Keratinocyte (primary cell): ENCODE results near the gene AK8. TPM values are rescaled to one million over a fixed set of nuclear protein-coding genes. Genes with fewer than 3 reads are reported as not detected.

Experiments
- DNase-seq: peaks from one replicate; pipeline ENCODE4 v3.0.0-alpha.2; 2011; ENCODE audit warnings: low read depth, missing footprints, low spot score
- FAIRE-seq: peaks from 2 replicates; lab custom pipeline; 2011; peaks lifted over from hg19 to GRCh38; lab: Jason Lieb, UNC
- H2AFZ ChIP-seq: 2 replicates; pipeline ENCODE4 v1.6.0; 2012; ENCODE audit warnings: low read length, control low read depth, inconsistent platforms; ENCODE audit not compliant: control insufficient read depth
- H3K27ac ChIP-seq: 2 replicates; pipeline ENCODE4 v1.5.1; 2011; ENCODE audit warnings: low read length; ENCODE audit not compliant: control insufficient read depth, insufficient read depth
- H3K27me3 ChIP-seq: 3 replicates; pipeline ENCODE4 v1.6.0; 2011; ENCODE audit warnings: low read length; ENCODE audit not compliant: control insufficient read depth, insufficient read depth; ENCODE audit errors: extremely low read depth
- H3K36me3 ChIP-seq, 2 experiments: 2 replicates in 1 of 2; 3 replicates in 1 of 2; pipeline ENCODE4 v1.5.1; 2011; ENCODE audit warnings: low read length in 2 of 2, mild to moderate bottlenecking in 1 of 2; ENCODE audit not compliant: control insufficient read depth in 2 of 2, insufficient read depth in 2 of 2; ENCODE audit errors: extremely low read depth in 1 of 2
- H3K4me1 ChIP-seq: 3 replicates; pipeline ENCODE4 v1.5.1; 2011; ENCODE audit warnings: low read length; ENCODE audit not compliant: control insufficient read depth, insufficient read depth; ENCODE audit errors: extremely low read depth
- H3K4me2 ChIP-seq: 3 replicates; pipeline ENCODE4 v1.6.0; 2011; ENCODE audit warnings: low read depth, low read length; ENCODE audit not compliant: control insufficient read depth, insufficient read depth; ENCODE audit errors: extremely low read depth
- H3K4me3 ChIP-seq, 3 experiments: fragments of 200-600 bp in 1 of 3; sonication (generic) in 1 of 3; 2 replicates in 2 of 3; 3 replicates in 1 of 3; pipeline ENCODE4 v1.5.1; 2011 to 2016; ENCODE audit warnings: low read length in 3 of 3, mild to moderate bottlenecking in 3 of 3, control low read depth in 2 of 3, inconsistent platforms in 1 of 3, low read depth in 1 of 3, mixed read lengths in 1 of 3, mixed run types in 1 of 3, moderate library complexity in 1 of 3; ENCODE audit not compliant: control insufficient read depth in 2 of 3, insufficient read depth in 2 of 3; ENCODE audit errors: extremely low read depth in 1 of 3
- H3K79me2 ChIP-seq: 2 replicates; pipeline ENCODE4 v1.6.0; 2012; ENCODE audit warnings: low read length; ENCODE audit not compliant: control insufficient read depth, insufficient read depth
- H3K9ac ChIP-seq: 3 replicates; pipeline ENCODE4 v1.6.0; 2011; ENCODE audit warnings: low read length; ENCODE audit not compliant: control insufficient read depth, insufficient read depth; ENCODE audit errors: extremely low read depth
- H3K9me1 ChIP-seq: 3 replicates; pipeline ENCODE4 v1.6.0; 2011; ENCODE audit warnings: low read length; ENCODE audit not compliant: control insufficient read depth, insufficient read depth; ENCODE audit errors: extremely low read depth
- H3K9me3 ChIP-seq: 2 replicates; pipeline ENCODE4 v1.5.1; 2012; ENCODE audit warnings: low read depth, low read length; ENCODE audit not compliant: control insufficient read depth
- H4K20me1 ChIP-seq: 3 replicates; pipeline ENCODE4 v1.6.0; 2011; ENCODE audit warnings: low read length; ENCODE audit not compliant: control insufficient read depth, insufficient read depth; ENCODE audit errors: extremely low read depth
- EZH2 ChIP-seq: IDR thresholded peaks from one replicate; pipeline ENCODE4 v1.6.1; 2012; ENCODE audit warnings: inconsistent platforms, mild to moderate bottlenecking, low read length, moderate library complexity
- dilution Hi-C: fragments of 300-500 bp; cut with MboI; formaldehyde crosslinking; loops from one replicate; pipeline ENCODE4 v1.7.0; 2020; ENCODE audit warnings: low sequenced_read_pairs; ENCODE audit not compliant: extremely low pct_ligation_motif_present
- polyA plus RNA-seq, 5 experiments: library from polyadenylated mRNA; depleted of rRNA in 3 of 5; stranded (reverse) in 3 of 5; stranded (forward) in 1 of 5; unstranded in 1 of 5; fragments of >200 nt; gene quantifications; 1 replicate in 1 of 5; 2 replicates in 3 of 5; 3 replicates in 1 of 5; pipeline versions ENCODE4 v1.2.1 to v1.2.3, GENCODE V29; 2011 to 2012; ENCODE audit warnings: missing spikeins in 2 of 5, low read depth in 1 of 5, low replicate concordance in 1 of 5
- TF ChIP-seq, protein P1 (sequence below), 3 experiments: IDR thresholded peaks in 1 of 3; conservative IDR thresholded peaks in 1 of 3; optimal IDR thresholded peaks in 1 of 3; 2 replicates in 2 of 3; 3 replicates in 1 of 3; pipeline versions ENCODE3 to v1.5.1; 2011; ENCODE audit warnings: low read length in 3 of 3, mild to moderate bottlenecking in 3 of 3, moderate library complexity in 2 of 3, control low read depth in 1 of 3, inconsistent platforms in 1 of 3; ENCODE audit not compliant: insufficient read depth in 2 of 3; ENCODE audit errors: extremely low read depth in 1 of 3

The AK8 gene
- polyA plus RNA-seq, 1 donor (not counting 4 experiments of a cell fraction or from before 2014, with no cell fraction given) = 0.24 TPM

DNA sequence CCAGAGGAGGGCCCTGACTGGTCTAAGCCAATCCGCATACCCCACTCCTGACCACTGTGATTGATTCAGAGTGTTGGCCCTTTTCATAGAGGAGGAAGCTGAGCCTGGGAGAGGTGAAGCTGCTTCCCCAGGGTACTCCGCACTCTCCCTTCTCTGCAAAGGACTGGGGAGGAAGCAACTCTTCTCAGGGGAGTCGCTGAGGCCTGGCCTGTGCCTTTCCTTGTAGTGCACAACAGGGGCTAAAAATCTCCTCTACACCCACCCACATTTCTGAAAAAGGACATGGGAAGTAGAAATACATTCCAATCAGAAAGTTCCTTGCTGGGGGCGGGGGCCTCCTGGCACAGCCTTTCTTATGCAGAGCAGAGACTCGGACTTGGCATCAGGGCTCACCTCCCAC lies 22.2 kb downstream of the AK8 start:
- Histone ChIP-seq H3K4me1 (no peaks in the 10 kb centered on the region), H4K20me1 (no peaks in the 10 kb centered on the region), H3K79me2 (no peaks in the 10 kb centered on the region), H3K4me2 (no peak overlapping the region), H3K4me3 (no peak overlapping the region), H3K36me3 (no peaks in the 10 kb centered on the region), H3K27me3 (peaks cover 19% of the 10 kb centered on the region), H3K9me3 (no peaks in the 10 kb centered on the region), H3K27ac (no peak overlapping the region), H3K9ac (no peak overlapping the region), H2AFZ (no peak overlapping the region), H3K9me1 (no peaks in the 10 kb centered on the region)
- TF ChIP-seq, protein P1, sequence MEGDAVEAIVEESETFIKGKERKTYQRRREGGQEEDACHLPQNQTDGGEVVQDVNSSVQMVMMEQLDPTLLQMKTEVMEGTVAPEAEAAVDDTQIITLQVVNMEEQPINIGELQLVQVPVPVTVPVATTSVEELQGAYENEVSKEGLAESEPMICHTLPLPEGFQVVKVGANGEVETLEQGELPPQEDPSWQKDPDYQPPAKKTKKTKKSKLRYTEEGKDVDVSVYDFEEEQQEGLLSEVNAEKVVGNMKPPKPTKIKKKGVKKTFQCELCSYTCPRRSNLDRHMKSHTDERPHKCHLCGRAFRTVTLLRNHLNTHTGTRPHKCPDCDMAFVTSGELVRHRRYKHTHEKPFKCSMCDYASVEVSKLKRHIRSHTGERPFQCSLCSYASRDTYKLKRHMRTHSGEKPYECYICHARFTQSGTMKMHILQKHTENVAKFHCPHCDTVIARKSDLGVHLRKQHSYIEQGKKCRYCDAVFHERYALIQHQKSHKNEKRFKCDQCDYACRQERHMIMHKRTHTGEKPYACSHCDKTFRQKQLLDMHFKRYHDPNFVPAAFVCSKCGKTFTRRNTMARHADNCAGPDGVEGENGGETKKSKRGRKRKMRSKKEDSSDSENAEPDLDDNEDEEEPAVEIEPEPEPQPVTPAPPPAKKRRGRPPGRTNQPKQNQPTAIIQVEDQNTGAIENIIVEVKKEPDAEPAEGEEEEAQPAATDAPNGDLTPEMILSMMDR (optimal IDR thresholded peaks at IDR 0.05 in 1 of 3, IDR thresholded peaks at IDR 0.05 in 1 of 3, conservative IDR thresholded peaks at IDR 0.05 in 1 of 3; ENCODE audit: extremely low read depth in 1 of 3, insufficient read depth in 2 of 3, low read length in 3 of 3) = no peak
- no peak for TF ChIP-seq EZH2
- dilution Hi-C loops = no loop called here
- FAIRE-seq = no peak
- no peak for DNase-seq

GRCh38 chr9:132854832-132855231 lies 23.3 kb downstream of the AK8 start:
- Histone ChIP-seq H3K27me3 (peaks cover 19% of the 10 kb centered on the region), H3K4me1 (no peaks in the 10 kb centered on the region), H3K4me2 (no peak overlapping the region), H3K27ac (no peak overlapping the region), H2AFZ (no peak overlapping the region), H4K20me1 (no peaks in the 10 kb centered on the region), H3K9me1 (no peaks in the 10 kb centered on the region), H3K9me3 (no peaks in the 10 kb centered on the region), H3K9ac (no peak overlapping the region), H3K4me3 (no peak overlapping the region), H3K36me3 (no peaks in the 10 kb centered on the region), H3K79me2 (no peaks in the 10 kb centered on the region)
- DNase-seq (no peak), FAIRE-seq (no peak)
- dilution Hi-C loops = no loop called here
- TF ChIP-seq, protein P1 (optimal IDR thresholded peaks at IDR 0.05 in 1 of 3, IDR thresholded peaks at IDR 0.05 in 1 of 3, conservative IDR thresholded peaks at IDR 0.05 in 1 of 3; ENCODE audit: extremely low read depth in 1 of 3, insufficient read depth in 2 of 3, low read length in 3 of 3) = no peak
- no peak for TF ChIP-seq EZH2
